Skin of body (tissue), 2 donors: ENCODE data around the gene RS1. TPM values are rescaled to one million over a fixed set of nuclear protein-coding genes. Genes with fewer than 3 reads are reported as not detected.

Experiments
- DNase-seq: peaks from one replicate; lab custom pipeline; 2025; lab: John Stamatoyannopoulos, UW
- total RNA-seq: library from RNA; depleted of rRNA; stranded (reverse); fragments of >200 nt; gene quantifications from one replicate; pipeline ENCODE4 v1.2.3, GENCODE V29; 2014

The RS1 gene
- total RNA-seq, 1 donor from 2014 or later, result not detected

DNA sequence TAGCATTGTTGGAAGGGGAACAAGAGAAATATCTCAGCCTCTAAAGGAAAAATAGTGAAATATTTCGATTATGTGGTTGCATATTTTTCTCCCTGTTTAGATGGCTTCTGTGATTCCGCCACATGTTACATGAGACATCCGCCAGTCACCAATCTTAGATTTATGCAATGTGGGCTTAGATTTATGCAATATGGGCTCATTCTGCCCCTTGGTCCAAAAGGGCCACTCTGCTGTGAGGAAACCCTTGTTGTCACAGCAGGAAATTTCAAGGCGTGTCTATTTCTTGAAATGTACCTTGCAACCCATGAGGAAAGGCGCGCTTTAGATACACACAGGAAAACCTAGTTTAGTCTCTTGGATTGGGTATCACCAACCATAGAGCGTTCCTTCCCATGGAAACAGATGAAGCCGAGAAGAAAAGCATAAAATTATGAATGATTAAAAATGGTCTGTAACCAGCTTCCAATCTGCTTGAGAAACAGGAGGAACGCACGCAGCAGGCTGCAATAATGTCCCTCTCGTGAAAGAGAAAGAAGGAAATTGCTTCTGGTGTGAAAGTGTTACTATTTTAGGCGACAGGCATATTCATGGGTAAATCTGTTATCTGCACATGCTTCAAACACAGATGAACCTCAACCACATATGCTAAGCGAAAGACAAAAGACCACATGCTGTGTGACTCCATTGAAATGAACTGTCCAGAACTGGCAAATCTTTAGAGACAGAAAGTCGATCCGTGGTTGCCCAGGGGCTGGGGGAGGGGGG is 3.7 kb downstream of the RS1 start:
- no peak for DNase-seq

DNA sequence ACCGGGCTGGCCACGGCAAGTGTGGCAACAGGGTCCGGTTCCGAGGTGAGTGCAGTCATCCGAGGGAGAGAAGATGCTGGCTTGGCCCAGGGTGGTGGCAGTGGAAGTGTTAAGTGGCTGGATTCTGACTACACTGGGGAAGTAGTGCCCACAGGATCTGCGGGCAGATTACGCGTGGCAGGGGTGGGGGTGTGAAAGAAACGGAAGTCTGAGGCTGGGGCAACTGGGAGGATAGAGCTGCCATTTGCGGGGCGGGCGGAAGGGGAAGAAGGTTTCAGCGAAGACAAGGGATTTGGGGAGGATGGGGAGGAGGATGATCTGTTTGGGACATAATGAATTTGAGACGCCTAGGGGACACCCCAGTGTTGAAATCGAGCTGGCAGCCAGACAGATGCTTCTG is 5.3 kb downstream of the RS1 start:
- no peak for DNase-seq

DNA sequence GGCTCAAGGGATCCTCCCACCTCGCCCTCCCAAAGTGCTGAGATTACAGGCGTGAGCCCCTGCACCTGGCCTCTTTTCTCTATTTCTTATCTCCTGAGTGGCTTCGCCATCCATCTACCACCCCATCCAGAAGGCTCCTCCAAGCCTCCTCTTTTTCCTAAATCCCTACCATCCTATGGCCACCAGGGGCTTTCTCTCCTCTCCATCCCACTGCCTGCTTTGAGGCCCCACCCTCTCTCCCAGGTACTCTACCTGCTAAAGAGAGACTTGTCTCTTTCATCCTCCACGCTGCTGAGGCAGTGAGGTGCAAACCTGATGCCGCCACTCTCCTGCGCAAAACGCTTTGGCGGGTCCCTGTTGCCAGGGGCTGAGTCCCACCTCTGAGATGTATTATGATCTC is 7.0 kb downstream of the RS1 start:
- no peak for DNase-seq

DNA sequence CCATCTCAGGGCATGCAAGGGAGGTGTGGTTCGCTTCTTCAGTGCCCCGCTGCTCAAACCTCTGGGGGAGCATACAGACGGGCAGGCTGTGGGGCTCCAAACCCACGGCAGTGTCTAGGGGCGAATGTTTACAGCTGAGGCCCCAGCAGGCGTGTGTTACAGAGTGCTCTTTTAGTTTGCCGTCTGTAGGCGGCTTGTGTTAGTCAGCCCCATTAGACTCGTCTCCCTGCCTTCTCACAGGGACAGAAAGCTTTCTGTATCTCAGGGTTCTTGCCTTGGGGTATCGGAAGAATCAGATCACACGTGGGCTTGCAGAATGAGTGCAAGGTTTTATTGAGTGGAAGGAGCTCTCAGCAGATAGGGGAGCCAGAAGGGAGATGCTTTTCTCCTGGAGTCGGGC is 10.6 kb downstream of the RS1 start:
- DNase-seq, result no peak

DNA sequence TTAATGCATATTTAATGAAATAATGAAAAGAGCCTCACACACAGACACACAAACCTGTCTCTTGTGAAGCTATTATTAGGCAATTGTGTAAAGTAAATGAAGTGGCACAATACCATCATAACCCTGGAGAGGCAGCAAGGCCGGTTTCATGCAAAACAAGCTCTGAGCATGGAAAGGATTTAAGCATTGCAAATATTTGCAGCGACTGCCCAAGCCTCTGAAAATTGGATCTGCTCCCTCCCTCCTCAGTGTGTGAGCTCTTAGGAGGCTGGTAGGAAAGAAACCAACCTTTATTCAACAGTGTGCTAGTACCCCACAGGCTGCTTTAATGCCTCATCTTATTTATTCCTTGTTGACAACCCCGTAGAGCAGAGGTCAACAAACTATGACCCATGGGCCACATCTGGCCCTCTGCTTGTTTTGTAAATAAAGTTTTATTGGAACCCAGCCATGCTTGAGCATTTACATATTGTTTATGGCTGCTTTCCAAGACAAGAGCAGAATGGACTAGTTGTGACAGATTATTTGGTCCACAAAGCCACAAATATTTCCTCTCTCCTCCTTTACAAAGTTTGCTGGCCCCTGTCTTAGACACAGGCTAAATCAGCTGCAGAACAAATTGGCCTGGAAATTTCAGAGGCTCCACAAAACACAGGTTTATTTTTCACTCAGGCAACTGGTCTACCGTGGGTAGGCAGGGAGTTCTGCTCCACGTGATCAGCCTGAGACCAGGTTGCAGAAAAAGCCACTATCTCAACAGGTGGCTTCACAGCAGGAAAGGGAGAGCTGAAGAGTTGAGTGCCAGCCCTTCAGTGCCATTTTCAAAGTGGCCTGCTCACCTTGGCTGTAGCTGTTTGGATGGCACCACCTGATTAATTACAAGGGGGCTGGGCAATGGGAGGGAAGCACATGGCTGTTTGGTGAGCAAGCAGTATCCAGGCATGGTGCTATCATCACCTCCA is 16.8 kb downstream of the RS1 start:
- DNase-seq, result no peak

DNA sequence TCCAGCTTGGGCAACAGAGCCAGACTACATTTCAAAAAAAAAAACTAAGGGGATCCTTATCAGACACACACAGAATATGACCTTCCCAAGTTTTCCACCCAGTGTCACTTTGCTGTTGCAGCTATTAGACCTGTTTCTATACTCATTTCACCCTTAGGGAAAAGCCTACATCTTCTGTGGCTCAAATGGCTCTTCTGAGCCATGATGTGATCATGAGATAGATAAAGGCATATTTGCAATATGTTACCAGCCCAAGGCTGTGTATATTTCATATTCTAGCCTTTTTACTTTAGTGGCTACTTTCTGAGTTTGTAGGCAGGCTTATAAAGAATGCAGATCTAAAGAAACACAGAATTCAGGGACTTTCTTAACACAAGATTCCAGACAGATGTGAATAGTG is 19.3 kb downstream of the RS1 start:
- DNase-seq, result no peak

DNA sequence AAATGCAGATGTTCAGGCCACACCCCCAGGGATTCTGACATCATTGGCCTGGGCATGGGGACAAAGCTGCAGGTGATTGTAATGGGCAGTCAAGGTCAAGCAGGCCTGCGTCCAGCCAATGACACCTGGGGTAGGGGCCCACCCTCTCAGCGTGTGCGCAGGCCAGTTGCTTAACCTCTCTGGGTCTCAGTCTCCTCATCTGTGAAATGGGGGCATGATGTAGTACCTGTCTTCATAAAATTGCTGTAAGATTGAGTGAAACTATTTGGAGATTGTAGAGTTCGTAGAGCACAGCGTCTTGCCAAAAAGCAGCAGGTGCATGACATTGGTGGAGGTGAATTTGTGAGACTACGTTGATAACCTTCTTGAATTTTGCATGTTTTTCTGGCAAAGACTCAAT is 21.2 kb downstream of the RS1 start:
- no peak for DNase-seq

DNA sequence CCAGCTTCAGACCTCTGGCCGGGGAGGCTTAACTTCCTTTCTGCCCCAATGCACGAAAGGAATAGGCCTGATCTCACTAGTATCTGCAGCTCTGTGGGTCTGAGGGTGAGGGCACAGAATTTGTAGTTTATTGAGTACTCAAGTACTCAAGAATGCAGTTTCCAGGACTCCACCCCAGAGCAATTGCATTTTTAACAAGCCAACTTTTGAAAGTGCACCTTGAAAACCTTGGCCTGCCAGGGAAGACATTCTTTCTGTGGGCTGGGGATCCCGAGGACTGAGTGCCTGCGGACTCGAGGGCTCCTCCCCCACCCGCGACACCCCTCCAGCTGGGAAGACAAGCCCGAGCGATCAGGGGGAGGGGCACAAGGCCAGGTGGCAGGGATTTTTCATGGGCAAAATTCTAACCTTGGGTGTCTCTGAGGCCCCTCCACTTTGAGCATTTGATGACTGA is 22.4 kb downstream of the RS1 start:
- DNase-seq, result no peak

DNA sequence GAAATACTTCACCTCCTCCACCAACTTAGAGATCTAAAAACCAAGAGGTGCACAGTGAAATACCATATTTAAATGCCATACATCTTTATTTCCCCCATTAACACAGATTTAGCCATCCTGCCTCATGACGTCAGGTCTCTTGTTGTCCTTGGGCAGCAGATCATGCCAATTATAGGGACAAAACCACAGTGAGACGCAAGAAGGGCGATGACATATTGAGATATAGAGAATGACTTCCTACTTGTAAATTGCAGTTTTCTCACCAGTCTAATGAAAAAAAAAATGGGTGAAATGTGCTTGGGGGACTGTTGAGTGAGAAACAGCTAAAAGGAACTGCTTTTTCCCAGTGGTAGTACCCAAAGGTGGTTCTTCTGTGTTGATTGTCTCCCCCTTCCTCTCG is 24.3 kb downstream of the RS1 start:
- no peak for DNase-seq

DNA sequence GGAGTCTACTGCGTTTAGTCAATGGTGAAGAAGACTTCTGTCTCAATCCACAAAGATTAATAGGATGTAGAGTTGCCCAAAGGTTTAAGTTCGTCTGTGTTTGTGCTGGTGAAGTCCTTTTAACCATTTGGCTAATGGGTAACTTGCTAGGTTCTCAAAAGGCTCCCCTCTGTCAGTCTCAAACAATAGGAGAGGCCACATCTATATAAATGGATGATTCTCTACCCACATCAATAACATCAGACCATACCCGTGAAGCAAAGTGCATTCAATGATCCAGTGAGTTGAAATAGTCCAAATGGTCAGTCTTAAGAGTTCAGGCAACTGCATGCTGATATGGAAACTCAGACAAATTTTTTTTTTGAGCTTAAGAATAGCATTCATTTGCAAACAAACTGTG is 28.1 kb downstream of the RS1 start:
- no peak for DNase-seq

DNA sequence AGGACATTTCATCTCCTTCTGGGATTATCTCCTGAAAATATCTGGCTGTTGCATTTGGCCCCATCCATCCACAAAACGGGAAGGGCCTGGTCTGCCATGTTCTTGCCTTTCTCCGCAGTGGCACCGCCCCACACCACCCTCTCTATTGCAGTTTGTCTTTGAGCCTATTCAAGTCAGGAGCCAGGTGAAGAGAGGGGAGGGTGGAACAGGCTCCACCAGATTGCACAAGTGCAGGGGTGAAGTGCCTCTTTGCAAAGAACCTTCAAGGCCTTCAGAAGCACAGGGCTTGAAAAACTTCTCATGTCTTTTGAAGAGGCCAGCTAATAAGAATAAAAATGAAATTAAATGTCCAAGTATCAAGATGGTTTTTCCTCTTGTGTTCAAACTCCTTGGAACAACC is 28.7 kb downstream of the RS1 start:
- no peak for DNase-seq

DNA sequence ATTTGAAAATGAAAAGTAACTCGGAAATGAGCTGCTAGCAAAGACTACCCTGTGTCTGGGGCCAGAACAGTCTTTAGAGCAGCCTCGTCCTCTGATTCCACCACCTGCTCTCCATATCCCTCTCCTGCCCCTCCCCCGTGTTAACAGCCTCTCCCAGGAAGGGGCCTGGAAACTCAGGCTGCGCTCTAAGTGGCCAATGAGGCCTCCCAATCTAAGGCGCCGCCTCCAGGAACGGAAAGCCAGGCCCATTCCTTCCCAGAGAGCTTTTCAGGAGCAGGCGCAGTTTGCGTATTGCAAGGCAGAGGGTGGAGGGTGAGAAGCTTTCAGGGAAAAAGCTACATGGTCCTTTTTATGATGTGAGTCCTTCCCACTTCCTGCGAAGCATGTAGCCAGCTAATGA is 31.2 kb downstream of the RS1 start:
- DNase-seq, result no peak

DNA sequence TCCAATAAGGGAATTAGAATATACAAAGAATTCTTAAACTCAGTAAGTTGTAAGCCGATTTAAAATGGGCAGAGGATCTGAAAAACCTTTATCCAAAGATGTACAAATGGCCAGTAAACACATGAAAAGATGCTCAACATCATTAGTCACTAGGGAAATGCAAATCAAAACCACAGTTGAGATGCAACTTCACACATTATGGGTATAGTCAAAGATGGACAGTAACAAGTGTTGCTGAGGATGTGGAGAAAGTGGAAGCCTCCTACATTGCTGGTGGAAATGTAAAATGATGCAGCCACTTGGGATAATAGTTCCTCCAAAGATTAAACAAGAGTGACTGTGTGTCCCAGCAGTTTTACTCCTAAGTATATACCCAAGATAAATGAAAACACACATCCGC is 32.6 kb downstream of the RS1 start:
- no peak for DNase-seq

DNA sequence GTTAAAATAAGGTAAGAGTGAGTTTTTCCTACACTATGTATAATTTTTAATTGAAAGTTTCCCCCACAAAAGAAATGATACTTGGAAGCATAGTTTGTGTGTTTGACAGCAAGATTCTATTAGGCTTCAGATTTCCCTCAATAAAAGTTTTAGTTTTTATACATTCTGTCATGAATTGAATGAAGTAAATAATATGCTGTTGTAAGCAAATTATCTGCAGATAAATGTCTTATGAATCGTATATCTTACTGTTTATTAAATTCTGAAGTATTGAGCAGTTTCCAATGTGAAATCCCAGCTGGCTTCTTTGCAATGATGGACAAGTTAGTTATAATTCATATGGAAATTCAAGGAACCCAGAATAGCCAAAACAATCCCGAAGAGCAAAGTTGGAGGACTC is 33.5 kb downstream of the RS1 start:
- no peak for DNase-seq

DNA sequence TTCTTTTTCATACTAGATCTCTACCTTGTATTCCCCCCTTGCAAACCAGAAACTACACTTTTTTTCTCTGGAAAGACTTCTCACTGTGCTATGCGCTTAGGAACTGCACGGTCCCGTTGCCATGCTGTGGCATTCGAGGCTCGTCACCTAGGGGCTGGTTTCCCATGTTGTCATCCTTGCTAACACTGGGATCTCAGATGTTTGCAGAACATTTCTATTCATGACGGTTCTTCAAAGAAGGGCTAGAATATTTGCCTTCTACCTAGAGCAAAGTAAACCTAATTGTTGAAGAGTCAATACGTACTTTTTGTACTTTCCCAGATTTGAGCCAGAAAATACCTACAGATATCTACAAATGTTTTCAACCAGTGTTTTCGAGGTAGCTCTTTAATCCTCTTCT is 41.0 kb downstream of the RS1 start:
- no peak for DNase-seq

DNA sequence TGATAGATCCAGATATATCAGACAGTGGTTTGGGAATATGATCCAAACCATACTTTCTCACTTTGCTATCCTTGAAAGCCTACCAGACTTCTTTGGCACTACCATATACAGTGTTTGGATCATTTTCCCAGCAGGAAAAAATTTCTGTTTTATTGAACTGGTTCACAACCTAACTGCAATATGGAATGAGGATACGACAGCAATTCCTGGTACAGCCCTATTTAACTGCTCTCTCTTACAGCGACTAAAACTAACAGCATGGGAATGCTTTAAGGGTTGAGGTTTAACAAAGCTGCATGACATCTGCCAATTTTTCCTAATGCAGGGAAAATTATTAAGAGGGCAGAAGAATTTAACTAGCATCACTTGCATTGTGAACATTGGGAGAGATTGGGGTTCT is 47.3 kb downstream of the RS1 start:
- DNase-seq, result no peak

DNA sequence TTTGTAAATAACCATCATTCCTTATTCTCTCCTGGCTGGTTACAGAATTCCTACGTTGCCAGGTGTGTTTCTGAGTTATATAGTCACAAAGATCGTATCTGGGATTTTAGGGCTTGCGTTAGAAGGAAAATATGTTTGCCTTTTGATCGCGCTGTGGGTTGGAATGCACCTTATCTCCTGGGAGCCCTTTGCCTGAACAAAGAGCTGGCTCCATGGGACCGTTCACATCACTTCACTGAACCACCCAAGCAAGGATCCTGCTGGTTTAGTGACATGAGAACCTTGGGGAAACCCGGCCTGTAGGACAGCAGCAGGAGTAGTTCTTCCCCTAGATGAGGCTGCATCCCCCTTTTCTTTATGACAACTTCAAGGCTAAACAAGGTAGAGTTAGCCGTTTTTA is 51.6 kb downstream of the RS1 start:
- DNase-seq, result no peak

DNA sequence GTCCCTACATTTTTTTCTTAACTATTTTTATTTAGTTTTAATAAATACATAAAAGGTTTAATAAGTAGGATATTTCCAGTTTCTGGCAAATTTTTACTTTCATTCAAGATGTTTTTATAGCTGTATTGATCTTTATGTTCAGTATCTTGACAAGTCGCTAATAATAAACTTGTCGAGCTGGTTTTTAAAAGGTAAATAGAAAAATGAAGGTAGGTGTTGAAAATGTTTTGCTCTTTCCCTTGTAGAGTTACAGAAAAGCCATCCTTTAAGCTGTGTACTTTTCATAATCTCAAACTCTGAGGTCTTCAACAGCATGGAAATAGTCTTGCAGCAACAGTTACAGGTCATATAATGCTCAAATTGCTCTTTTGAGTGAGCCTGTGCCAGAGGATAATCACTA is 52.6 kb downstream of the RS1 start:
- DNase-seq, result no peak

DNA sequence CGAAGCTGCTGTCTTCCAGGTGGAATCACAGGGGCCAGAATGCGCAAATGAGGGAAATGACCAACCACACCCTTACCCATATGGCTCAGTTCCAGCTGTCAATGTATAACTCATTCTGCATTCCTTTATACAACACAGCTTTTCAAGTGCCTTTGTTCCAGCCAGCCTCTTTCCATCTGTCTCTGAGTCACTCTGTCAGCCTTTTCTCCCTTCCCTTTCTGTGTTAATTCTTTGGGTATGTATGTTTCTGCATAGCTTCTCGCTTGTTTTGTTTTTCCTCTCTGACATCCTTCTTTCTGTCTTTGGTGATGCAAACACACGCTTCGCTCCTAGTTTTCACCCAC is 54.5 kb downstream of the RS1 start:
- DNase-seq, result no peak

DNA sequence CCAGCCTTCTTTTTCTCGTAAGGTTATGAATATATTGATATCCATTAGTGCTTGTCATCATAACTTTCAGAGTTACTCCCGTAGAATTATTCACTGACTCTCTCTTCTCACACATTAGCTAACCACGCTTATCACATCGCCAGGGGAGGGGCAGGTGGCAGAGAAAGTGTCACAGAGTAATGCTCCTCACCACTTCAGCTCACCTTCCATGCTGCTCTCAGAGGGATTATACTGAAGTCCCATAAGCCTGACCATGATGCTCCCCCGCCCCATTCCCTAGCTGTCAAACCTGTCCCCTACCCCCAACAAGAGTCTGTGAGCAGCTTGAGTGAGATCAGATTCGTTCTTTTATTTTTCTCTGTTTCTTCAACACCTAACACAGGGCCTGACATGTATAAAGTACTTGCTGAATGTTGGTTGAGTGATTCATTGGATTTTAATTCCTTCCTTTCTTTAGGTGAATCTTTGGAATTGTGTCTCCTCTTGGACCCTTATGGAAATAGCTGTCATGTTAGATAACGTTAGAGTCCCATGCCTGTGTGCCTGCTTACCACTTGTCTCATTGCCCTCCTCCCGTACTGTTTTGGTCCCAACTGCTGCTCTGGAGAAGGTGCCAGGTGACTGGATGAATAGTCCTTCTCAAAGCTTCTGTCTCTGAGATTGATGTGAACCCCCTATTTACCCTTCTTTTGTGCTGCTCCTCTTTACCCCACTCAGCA is 55.1 kb downstream of the RS1 start:
- no peak for DNase-seq

DNA sequence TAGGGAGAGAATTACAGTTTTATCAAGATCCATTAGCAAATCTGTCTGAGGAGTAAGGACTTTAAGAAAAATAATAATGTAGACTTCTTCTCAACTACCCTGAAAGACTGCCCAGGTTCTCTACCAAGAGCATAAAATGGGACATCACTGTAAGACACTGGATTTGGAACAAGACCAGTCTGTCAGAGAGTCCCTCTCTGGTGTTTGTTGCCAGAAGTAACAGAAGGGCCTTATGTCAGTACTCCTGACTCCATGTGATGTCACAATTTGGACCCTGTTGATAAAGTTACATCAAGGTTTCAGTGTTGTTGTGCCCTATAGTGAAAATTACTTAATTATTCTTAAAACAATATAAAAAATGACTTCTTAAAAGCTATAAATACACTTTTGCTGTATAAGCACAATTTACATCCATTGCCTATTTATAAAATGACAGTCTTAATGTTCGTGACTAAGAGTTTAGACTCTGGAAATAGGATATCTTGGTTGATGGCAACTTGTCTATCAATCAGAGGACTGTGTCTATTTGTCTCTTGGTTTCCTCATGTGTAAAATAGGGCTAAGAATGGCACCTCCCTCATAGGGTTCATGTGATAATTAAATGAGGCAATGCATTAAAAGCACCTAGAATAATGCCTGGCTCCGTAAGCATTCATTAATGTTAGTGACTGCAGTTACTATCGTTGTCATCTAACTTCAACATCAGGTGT is 57.8 kb downstream of the RS1 start:
- no peak for DNase-seq

DNA sequence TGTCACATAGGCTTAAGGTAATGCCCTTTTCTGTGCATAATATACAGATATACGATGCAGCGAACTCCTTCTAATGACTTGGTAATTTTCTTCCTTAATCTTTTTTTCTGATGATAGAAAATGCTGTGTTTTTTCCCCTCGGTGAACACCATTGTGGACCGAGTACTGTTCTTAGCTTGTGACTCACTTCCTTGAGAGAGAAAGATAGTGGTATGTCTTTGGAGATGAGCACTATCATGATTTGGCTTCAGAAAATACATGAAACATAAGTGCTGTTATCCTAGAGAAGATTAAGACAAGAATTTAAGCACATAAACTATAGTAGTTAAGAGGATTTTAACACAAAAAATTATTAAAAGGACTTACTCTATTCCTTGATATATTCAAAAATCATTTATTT is 63.9 kb downstream of the RS1 start:
- no peak for DNase-seq
